Measurements from ENCODE around the gene IL1R2. TPM values are rescaled to one million over a fixed set of nuclear protein-coding genes. Genes with fewer than 3 reads are reported as not detected.

IL1R2 gene
- total and polyA plus RNA-seq, 2 experiments from 2014 or later, result not detected

DNA sequence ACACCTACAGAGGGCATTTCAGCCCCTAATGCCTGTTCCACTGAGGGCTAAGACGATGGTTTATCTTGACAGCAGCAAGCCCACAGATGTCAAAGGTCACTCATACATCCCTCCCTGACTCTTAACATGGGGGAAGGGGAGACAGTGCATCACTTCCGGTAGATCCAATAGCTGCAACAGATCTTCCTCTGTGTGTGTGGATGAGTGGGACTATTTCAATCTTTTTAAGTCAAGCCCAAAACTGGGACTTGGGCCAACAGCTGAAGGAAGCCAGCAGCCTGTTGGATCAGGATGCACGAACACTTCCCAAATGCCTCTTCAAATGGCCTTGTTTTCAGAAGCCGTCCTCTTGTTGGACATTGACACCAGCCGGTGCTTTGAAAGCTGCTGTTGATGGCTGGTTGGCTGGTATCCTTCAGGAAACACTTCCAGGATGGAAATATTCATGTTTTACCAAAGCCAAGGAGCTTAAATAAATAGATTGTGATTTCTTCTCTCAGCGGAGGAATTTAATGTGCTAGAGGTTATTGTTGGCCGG is 59.2 kb downstream of the IL1R2 start:
- no peaks in the 10 kb centered on the region for H3K27me3 ChIP-seq (ENCODE audit: insufficient read depth)
- H3K9me2 ChIP-seq (ENCODE audit: insufficient read depth), result 0 out of 2 replicates have a peak, but pooled peaks cover 6% of the 10 kb centered on the region
- no peak overlapping the region for H3K27ac ChIP-seq (ENCODE audit: low read depth)
- H3K4me3 ChIP-seq, result no peak overlapping the region
- H3K79me2 ChIP-seq (replicated peaks; ENCODE audit: insufficient read depth), result no peaks in the 10 kb centered on the region
- Mint-ChIP-seq H3K27ac (no peak overlapping the region), H3K9me3 (no peaks in the 10 kb centered on the region), H3K36me3 (ENCODE audit: low read depth) (no peaks in the 10 kb centered on the region), H3K4me1 (peaks cover 2% of the 10 kb centered on the region; the same call in 1 of the 3 replicates), H3K27me3 (ENCODE audit: insufficient read depth, low read depth, poor library complexity) (peaks cover 2% of the 10 kb centered on the region), H3K4me3 (no peak overlapping the region)
- H3K4me2 ChIP-seq, result no peak overlapping the region
- no peak overlapping the region for H2AFZ ChIP-seq
- no peaks in the 10 kb centered on the region for H3K36me3 ChIP-seq (ENCODE audit: insufficient read depth)
- no peaks in the 10 kb centered on the region for H4K20me1 ChIP-seq (replicated peaks; ENCODE audit: insufficient read depth)
- no peaks in the 10 kb centered on the region for H3K4me1 ChIP-seq (ENCODE audit: insufficient read depth)
- TF ChIP-seq, protein P1, sequence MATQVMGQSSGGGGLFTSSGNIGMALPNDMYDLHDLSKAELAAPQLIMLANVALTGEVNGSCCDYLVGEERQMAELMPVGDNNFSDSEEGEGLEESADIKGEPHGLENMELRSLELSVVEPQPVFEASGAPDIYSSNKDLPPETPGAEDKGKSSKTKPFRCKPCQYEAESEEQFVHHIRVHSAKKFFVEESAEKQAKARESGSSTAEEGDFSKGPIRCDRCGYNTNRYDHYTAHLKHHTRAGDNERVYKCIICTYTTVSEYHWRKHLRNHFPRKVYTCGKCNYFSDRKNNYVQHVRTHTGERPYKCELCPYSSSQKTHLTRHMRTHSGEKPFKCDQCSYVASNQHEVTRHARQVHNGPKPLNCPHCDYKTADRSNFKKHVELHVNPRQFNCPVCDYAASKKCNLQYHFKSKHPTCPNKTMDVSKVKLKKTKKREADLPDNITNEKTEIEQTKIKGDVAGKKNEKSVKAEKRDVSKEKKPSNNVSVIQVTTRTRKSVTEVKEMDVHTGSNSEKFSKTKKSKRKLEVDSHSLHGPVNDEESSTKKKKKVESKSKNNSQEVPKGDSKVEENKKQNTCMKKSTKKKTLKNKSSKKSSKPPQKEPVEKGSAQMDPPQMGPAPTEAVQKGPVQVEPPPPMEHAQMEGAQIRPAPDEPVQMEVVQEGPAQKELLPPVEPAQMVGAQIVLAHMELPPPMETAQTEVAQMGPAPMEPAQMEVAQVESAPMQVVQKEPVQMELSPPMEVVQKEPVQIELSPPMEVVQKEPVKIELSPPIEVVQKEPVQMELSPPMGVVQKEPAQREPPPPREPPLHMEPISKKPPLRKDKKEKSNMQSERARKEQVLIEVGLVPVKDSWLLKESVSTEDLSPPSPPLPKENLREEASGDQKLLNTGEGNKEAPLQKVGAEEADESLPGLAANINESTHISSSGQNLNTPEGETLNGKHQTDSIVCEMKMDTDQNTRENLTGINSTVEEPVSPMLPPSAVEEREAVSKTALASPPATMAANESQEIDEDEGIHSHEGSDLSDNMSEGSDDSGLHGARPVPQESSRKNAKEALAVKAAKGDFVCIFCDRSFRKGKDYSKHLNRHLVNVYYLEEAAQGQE (IDR thresholded peaks at IDR 0.05; ENCODE audit: unreplicated experiment), result no peak
- TF ChIP-seq CREB1 (CRISPR knock-in tag; IDR thresholded peaks at IDR 0.05; ENCODE audit: low read depth), result no peak
- no peak for TF ChIP-seq NANOG (IDR thresholded peaks at IDR 0.05; ENCODE audit: borderline replicate concordance)
- TF ChIP-seq POLR2AphosphoS5 (IDR thresholded peaks at IDR 0.05; ENCODE audit: low read depth), result no peak
- no peak for TF ChIP-seq JUNB (IDR thresholded peaks at IDR 0.05; ENCODE audit: unreplicated experiment)
- TF ChIP-seq EZH2 (IDR thresholded peaks at IDR 0.05; ENCODE audit: low read depth, unreplicated experiment), result no peak
- no peak for TF ChIP-seq EZH2phosphoT487 (IDR thresholded peaks at IDR 0.05; ENCODE audit: unreplicated experiment)
- TF ChIP-seq, protein P2, sequence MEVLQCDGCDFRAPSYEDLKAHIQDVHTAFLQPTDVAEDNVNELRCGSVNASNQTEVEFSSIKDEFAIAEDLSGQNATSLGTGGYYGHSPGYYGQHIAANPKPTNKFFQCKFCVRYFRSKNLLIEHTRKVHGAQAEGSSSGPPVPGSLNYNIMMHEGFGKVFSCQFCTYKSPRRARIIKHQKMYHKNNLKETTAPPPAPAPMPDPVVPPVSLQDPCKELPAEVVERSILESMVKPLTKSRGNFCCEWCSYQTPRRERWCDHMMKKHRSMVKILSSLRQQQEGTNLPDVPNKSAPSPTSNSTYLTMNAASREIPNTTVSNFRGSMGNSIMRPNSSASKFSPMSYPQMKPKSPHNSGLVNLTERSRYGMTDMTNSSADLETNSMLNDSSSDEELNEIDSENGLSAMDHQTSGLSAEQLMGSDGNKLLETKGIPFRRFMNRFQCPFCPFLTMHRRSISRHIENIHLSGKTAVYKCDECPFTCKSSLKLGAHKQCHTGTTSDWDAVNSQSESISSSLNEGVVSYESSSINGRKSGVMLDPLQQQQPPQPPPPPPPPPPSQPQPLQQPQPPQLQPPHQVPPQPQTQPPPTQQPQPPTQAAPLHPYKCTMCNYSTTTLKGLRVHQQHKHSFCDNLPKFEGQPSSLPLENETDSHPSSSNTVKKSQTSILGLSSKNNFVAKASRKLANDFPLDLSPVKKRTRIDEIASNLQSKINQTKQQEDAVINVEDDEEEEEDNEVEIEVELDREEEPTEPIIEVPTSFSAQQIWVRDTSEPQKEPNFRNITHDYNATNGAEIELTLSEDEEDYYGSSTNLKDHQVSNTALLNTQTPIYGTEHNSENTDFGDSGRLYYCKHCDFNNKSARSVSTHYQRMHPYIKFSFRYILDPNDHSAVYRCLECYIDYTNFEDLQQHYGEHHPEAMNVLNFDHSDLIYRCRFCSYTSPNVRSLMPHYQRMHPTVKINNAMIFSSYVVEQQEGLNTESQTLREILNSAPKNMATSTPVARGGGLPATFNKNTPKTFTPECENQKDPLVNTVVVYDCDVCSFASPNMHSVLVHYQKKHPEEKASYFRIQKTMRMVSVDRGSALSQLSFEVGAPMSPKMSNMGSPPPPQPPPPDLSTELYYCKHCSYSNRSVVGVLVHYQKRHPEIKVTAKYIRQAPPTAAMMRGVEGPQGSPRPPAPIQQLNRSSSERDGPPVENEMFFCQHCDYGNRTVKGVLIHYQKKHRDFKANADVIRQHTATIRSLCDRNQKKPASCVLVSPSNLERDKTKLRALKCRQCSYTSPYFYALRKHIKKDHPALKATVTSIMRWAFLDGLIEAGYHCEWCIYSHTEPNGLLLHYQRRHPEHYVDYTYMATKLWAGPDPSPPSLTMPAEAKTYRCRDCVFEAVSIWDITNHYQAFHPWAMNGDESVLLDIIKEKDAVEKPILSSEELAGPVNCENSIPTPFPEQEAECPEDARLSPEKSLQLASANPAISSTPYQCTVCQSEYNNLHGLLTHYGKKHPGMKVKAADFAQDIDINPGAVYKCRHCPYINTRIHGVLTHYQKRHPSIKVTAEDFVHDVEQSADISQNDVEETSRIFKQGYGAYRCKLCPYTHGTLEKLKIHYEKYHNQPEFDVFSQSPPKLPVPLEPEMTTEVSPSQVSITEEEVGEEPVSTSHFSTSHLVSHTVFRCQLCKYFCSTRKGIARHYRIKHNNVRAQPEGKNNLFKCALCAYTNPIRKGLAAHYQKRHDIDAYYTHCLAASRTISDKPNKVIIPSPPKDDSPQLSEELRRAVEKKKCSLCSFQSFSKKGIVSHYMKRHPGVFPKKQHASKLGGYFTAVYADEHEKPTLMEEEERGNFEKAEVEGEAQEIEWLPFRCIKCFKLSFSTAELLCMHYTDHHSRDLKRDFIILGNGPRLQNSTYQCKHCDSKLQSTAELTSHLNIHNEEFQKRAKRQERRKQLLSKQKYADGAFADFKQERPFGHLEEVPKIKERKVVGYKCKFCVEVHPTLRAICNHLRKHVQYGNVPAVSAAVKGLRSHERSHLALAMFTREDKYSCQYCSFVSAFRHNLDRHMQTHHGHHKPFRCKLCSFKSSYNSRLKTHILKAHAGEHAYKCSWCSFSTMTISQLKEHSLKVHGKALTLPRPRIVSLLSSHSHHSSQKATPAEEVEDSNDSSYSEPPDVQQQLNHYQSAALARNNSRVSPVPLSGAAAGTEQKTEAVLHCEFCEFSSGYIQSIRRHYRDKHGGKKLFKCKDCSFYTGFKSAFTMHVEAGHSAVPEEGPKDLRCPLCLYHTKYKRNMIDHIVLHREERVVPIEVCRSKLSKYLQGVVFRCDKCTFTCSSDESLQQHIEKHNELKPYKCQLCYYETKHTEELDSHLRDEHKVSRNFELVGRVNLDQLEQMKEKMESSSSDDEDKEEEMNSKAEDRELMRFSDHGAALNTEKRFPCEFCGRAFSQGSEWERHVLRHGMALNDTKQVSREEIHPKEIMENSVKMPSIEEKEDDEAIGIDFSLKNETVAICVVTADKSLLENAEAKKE (CRISPR knock-in tag; IDR thresholded peaks at IDR 0.05), result no peak
- TF ChIP-seq ETS1 (IDR thresholded peaks at IDR 0.05), result no peak
- TF ChIP-seq ZNF114 (CRISPR knock-in tag; IDR thresholded peaks at IDR 0.05), result no peak
- TF ChIP-seq ZNF331 (CRISPR knock-in tag; IDR thresholded peaks at IDR 0.05; ENCODE audit: low read depth), result no peak
- TF ChIP-seq STAT1 (IDR thresholded peaks at IDR 0.05; ENCODE audit: unreplicated experiment), result no peak
- TF ChIP-seq CTCF (conservative IDR thresholded peaks at IDR 0.05; ENCODE audit: low read depth in 2 of 2), result no peak
- DNase-seq (ENCODE audit: low spot score), result no peak
- no peak for ATAC-seq
- no peaks in the 10 kb centered on the region for H3F3A ChIP-seq (replicated peaks; ENCODE audit: low read depth)

All from GM23338 (cell line).